ENCODE measurements around the gene GAL. TPM values are rescaled to one million over a fixed set of nuclear protein-coding genes. Genes with fewer than 3 reads are reported as not detected.

GAL gene
- total RNA-seq, 6 experiments from 2014 or later = 0.49 TPM; not detected in 5

- Histone ChIP-seq H3K36me3 (no peaks in the 10 kb centered on the region), H3K9me3 (no peaks in the 10 kb centered on the region), H3K4me3 (no peak overlapping the region), H3K4me1 (no peaks in the 10 kb centered on the region), H3K27ac (no peak overlapping the region), H3K27me3 (no peaks in the 10 kb centered on the region)
- no peak for TF ChIP-seq CTCF (IDR thresholded peaks at IDR 0.05)
- TF ChIP-seq POLR2A (IDR thresholded peaks at IDR 0.05) = no peak
- 70% methylated on average over 5 of the region's 22 CpGs for WGBS (ENCODE audit: insufficient coverage, low coverage, low lambda C conversion rate, missing lambda C conversion rate)
- ATAC-seq = no peak
- intact Hi-C loops (cut with DNase I) = no loop called here
- no peak for DNase-seq
These were observed 32.9 kb upstream of the GAL start for GRCh38 chr11:68651208-68651984.

- intact Hi-C loops (cut with DNase I) = no loop called here
- no peaks in the 10 kb centered on the region for H3K36me3 ChIP-seq
- H3K4me3 ChIP-seq = no peak overlapping the region
- no peak overlapping the region for H3K27ac ChIP-seq
- 56% methylated on average over 4 of the region's 16 CpGs for WGBS (ENCODE audit: insufficient coverage, low coverage, low lambda C conversion rate, missing lambda C conversion rate)
- TF ChIP-seq CTCF (IDR thresholded peaks at IDR 0.05) (no peak), POLR2A (IDR thresholded peaks at IDR 0.05) (no peak)
- H3K9me3 ChIP-seq = no peaks in the 10 kb centered on the region
- H3K27me3 ChIP-seq = no peaks in the 10 kb centered on the region
- ATAC-seq (peak in 1 of 4 donors; percentile 7), DNase-seq (no peak)
- H3K4me1 ChIP-seq = no peaks in the 10 kb centered on the region
These were observed 32.2 kb upstream of the GAL start for GRCh38 chr11:68651985-68652682.

GRCh38 chr11:68652683-68653156, 31.6 kb upstream of the GAL start:
- DNase-seq = no peak
- TF ChIP-seq CTCF (IDR thresholded peaks at IDR 0.05) (no peak), POLR2A (IDR thresholded peaks at IDR 0.05) (no peak)
- 65% methylated on average over 2 of the region's 12 CpGs for WGBS (ENCODE audit: insufficient coverage, low coverage, low lambda C conversion rate, missing lambda C conversion rate)
- H3K36me3 ChIP-seq = no peaks in the 10 kb centered on the region
- ATAC-seq = no peak
- intact Hi-C loops (cut with DNase I) = no loop called here
- H3K4me3 ChIP-seq = no peak overlapping the region
- H3K4me1 ChIP-seq = no peaks in the 10 kb centered on the region
- no peak overlapping the region for H3K27ac ChIP-seq
- no peaks in the 10 kb centered on the region for H3K9me3 ChIP-seq
- H3K27me3 ChIP-seq = no peaks in the 10 kb centered on the region

- DNase-seq (no peak), ATAC-seq (no peak)
- TF ChIP-seq CTCF (IDR thresholded peaks at IDR 0.05) (no peak), POLR2A (IDR thresholded peaks at IDR 0.05) (no peak)
- intact Hi-C loops (cut with DNase I) = no loop called here
- Histone ChIP-seq H3K27ac (no peak overlapping the region), H3K27me3 (no peaks in the 10 kb centered on the region), H3K36me3 (no peaks in the 10 kb centered on the region), H3K9me3 (no peaks in the 10 kb centered on the region), H3K4me3 (no peak overlapping the region), H3K4me1 (no peaks in the 10 kb centered on the region)
- 60% methylated on average over 7 of the region's 24 CpGs for WGBS (ENCODE audit: insufficient coverage, low coverage, low lambda C conversion rate, missing lambda C conversion rate)
These were observed 30.6 kb upstream of the GAL start for GRCh38 chr11:68653486-68654430.
